GM23338 (cell line): ENCODE measurements around the gene LCE7A. TPM values are rescaled to one million over a fixed set of nuclear protein-coding genes. Genes with fewer than 3 reads are reported as not detected.

Source experiments
- ATAC-seq: fragments of 200-7000 bp; cut with Tn5 transposase; 3 replicates; pipeline ENCODE4 v1.9.1; 2020
- DNase-seq: peaks from one replicate; pipeline ENCODE4 v3.0.0-alpha.2; 2015; ENCODE audit warnings: low spot score
- H2AFZ ChIP-seq: fragments of 200-600 bp; sonication (generic); 2 replicates; pipeline ENCODE4 v1.8.0; 2016; ENCODE audit warnings: antibody characterized with exemption, mild to moderate bottlenecking, moderate library complexity
- H3F3A ChIP-seq: fragments of 200-600 bp; sonication (generic); replicated peaks from 2 replicates; pipeline ENCODE4 v1.8.0; 2017; ENCODE audit warnings: antibody characterized with exemption, mixed run types, low read depth
- H3K27ac ChIP-seq: fragments of 200-600 bp; sonication (generic); 2 replicates; pipeline ENCODE4 v1.6.1; 2016; ENCODE audit warnings: low read depth
- H3K27me3 ChIP-seq: fragments of 200-600 bp; sonication (generic); 2 replicates; pipeline ENCODE4 v1.8.0; 2016; ENCODE audit warnings: mild to moderate bottlenecking, mixed run types, moderate library complexity; ENCODE audit not compliant: insufficient read depth
- H3K36me3 ChIP-seq: fragments of 200-600 bp; sonication (generic); 2 replicates; pipeline ENCODE4 v1.8.0; 2016; ENCODE audit warnings: mild to moderate bottlenecking; ENCODE audit not compliant: insufficient read depth
- H3K4me1 ChIP-seq: fragments of 200-600 bp; sonication (generic); 2 replicates; pipeline ENCODE4 v1.8.0; 2016; ENCODE audit warnings: mild to moderate bottlenecking, moderate library complexity; ENCODE audit not compliant: insufficient read depth
- H3K4me2 ChIP-seq: fragments of 200-600 bp; sonication (generic); 2 replicates; pipeline ENCODE4 v1.7.1; 2017; ENCODE audit warnings: mixed run types
- H3K4me3 ChIP-seq: fragments of 200-600 bp; sonication (generic); 2 replicates; pipeline ENCODE4 v1.6.1; 2016; ENCODE audit warnings: mixed run types
- H3K79me2 ChIP-seq: fragments of 200-600 bp; sonication (generic); replicated peaks from 2 replicates; pipeline ENCODE4 v1.8.0; 2017; ENCODE audit warnings: mild to moderate bottlenecking; ENCODE audit not compliant: insufficient read depth
- H3K9me2 ChIP-seq: fragments of 200-600 bp; sonication (generic); 2 replicates; pipeline ENCODE4 v1.8.0; 2017; ENCODE audit not compliant: insufficient read depth
- H4K20me1 ChIP-seq: fragments of 200-600 bp; sonication (generic); replicated peaks from 2 replicates; pipeline ENCODE4 v1.8.0; 2017; ENCODE audit warnings: mild to moderate bottlenecking; ENCODE audit not compliant: insufficient read depth
- H3K27ac Mint-ChIP-seq: 2 replicates; pipeline ENCODE4 v1.8.0; 2020; ENCODE audit warnings: inconsistent platforms, mild to moderate bottlenecking, moderate library complexity, mixed read lengths
- H3K27me3 Mint-ChIP-seq: 3 replicates; pipeline ENCODE4 v1.8.0; 2022; ENCODE audit warnings: low read depth, mild to moderate bottlenecking, moderate library complexity, mixed read lengths, inconsistent platforms; ENCODE audit not compliant: insufficient read depth, poor library complexity
- H3K36me3 Mint-ChIP-seq: 3 replicates; pipeline ENCODE4 v1.8.0; 2021; ENCODE audit warnings: low read depth, mild to moderate bottlenecking, inconsistent platforms, moderate library complexity, mixed read lengths
- H3K4me1 Mint-ChIP-seq: 3 replicates; pipeline ENCODE4 v1.8.0; 2020; ENCODE audit warnings: mild to moderate bottlenecking, inconsistent platforms, mixed read lengths
- H3K4me3 Mint-ChIP-seq: 3 replicates; pipeline ENCODE4 v1.8.0; 2021; ENCODE audit warnings: moderate library complexity, mild to moderate bottlenecking, inconsistent platforms, mixed read lengths
- H3K9me3 Mint-ChIP-seq: 3 replicates; pipeline ENCODE4 v1.8.0; 2020; ENCODE audit warnings: moderate library complexity, mild to moderate bottlenecking, inconsistent platforms, mixed read lengths
- CREB1 ChIP-seq: fragments of 250-450 bp; sonication (Bioruptor Pico); IDR thresholded peaks from 2 replicates; pipeline ENCODE4 v1.5.0; 2020; ENCODE audit warnings: low read depth, mild to moderate bottlenecking, moderate library complexity
- ETS1 ChIP-seq: IDR thresholded peaks from 2 replicates; pipeline ENCODE4 v1.6.1; 2016; ENCODE audit warnings: antibody characterized with exemption
- EZH2 ChIP-seq: fragments of 200-600 bp; sonication (generic); IDR thresholded peaks from one replicate; pipeline ENCODE4 v1.8.0; 2017; ENCODE audit warnings: antibody characterized with exemption, mild to moderate bottlenecking, low read depth; ENCODE audit not compliant: unreplicated experiment
- EZH2phosphoT487 ChIP-seq: fragments of 200-600 bp; sonication (generic); IDR thresholded peaks from one replicate; pipeline ENCODE4 v1.8.1; 2018; ENCODE audit warnings: antibody characterized with exemption; ENCODE audit not compliant: unreplicated experiment
- JUNB ChIP-seq: IDR thresholded peaks from one replicate; pipeline ENCODE4 v1.6.1; 2016; ENCODE audit warnings: antibody characterized with exemption; ENCODE audit not compliant: unreplicated experiment
- NANOG ChIP-seq: IDR thresholded peaks from 2 replicates; pipeline ENCODE4 v1.6.1; 2016; ENCODE audit warnings: antibody characterized with exemption, borderline replicate concordance
- POLR2AphosphoS5 ChIP-seq: IDR thresholded peaks from 2 replicates; pipeline ENCODE4 v1.6.1; 2016; ENCODE audit warnings: antibody characterized with exemption, low read depth
- STAT1 ChIP-seq: IDR thresholded peaks from one replicate; pipeline ENCODE4 v1.6.1; 2016; ENCODE audit warnings: antibody characterized with exemption; ENCODE audit not compliant: unreplicated experiment
- polyA plus RNA-seq: library from polyadenylated mRNA; unstranded; fragments of >200 nt; fragmentation: Nextera tagmentation; extraction: Ambion mirVana; gene quantifications from 2 replicates; pipeline ENCODE4 v1.2.1, GENCODE V29; 2016
- total RNA-seq: library from RNA; depleted of rRNA; stranded (reverse); fragments of >200 nt; shearing (Covaris generic); gene quantifications from 2 replicates; pipeline ENCODE4 v1.2.3, GENCODE V29; 2014
- TF ChIP-seq, protein P1 (sequence below), 2 experiments: fragments of 200-600 bp in 1 of 2; sonication (generic) in 1 of 2; conservative IDR thresholded peaks; 2 replicates each; pipeline versions ENCODE4 v1.5.1 to v1.6.1; 2016 to 2017; ENCODE audit warnings: antibody characterized with exemption in 2 of 2, low read depth in 2 of 2, mild to moderate bottlenecking in 2 of 2, moderate library complexity in 1 of 2
- TF ChIP-seq, protein P2 (sequence below): fragments of 250-450 bp; sonication (Bioruptor Pico); IDR thresholded peaks from 2 replicates; pipeline ENCODE4 v1.5.0; 2020; ENCODE audit warnings: mild to moderate bottlenecking, moderate library complexity

Gene LCE7A
- total and polyA plus RNA-seq, 2 experiments from 2014 or later, result not detected

GRCh38 chr1:152901631-152902030 lies 41.8 kb downstream of the LCE7A start:
- H3K4me1 Mint-ChIP-seq, result peaks cover 2% of the 10 kb centered on the region; the same call in 1 of the 3 replicates
- Histone ChIP-seq H3K27me3 (no peaks in the 10 kb centered on the region), H3K79me2 (no peaks in the 10 kb centered on the region), H3K9me2 (0 out of 2 replicates have a peak, but pooled peaks cover 5% of the 10 kb centered on the region), H2AFZ (no peak overlapping the region), H3K36me3 (no peaks in the 10 kb centered on the region), H4K20me1 (no peaks in the 10 kb centered on the region), H3F3A (no peaks in the 10 kb centered on the region), H3K4me3 (no peak overlapping the region), H3K4me1 (no peaks in the 10 kb centered on the region), H3K4me2 (no peak overlapping the region), H3K27ac (no peak overlapping the region)
- TF ChIP-seq, protein P1, sequence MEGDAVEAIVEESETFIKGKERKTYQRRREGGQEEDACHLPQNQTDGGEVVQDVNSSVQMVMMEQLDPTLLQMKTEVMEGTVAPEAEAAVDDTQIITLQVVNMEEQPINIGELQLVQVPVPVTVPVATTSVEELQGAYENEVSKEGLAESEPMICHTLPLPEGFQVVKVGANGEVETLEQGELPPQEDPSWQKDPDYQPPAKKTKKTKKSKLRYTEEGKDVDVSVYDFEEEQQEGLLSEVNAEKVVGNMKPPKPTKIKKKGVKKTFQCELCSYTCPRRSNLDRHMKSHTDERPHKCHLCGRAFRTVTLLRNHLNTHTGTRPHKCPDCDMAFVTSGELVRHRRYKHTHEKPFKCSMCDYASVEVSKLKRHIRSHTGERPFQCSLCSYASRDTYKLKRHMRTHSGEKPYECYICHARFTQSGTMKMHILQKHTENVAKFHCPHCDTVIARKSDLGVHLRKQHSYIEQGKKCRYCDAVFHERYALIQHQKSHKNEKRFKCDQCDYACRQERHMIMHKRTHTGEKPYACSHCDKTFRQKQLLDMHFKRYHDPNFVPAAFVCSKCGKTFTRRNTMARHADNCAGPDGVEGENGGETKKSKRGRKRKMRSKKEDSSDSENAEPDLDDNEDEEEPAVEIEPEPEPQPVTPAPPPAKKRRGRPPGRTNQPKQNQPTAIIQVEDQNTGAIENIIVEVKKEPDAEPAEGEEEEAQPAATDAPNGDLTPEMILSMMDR (conservative IDR thresholded peaks at IDR 0.05; ENCODE audit: low read depth in 2 of 2), result no peak
- TF ChIP-seq STAT1, result no peak
- TF ChIP-seq POLR2AphosphoS5, result no peak
- TF ChIP-seq EZH2, result no peak
- DNase-seq, result no peak
- H3K27ac Mint-ChIP-seq, result no peak overlapping the region
- no peaks in the 10 kb centered on the region for H3K9me3 Mint-ChIP-seq
- no peak for ATAC-seq
- H3K27me3 Mint-ChIP-seq, result no peaks in the 10 kb centered on the region
- H3K4me3 Mint-ChIP-seq, result no peak overlapping the region
- H3K36me3 Mint-ChIP-seq, result no peaks in the 10 kb centered on the region

DNA sequence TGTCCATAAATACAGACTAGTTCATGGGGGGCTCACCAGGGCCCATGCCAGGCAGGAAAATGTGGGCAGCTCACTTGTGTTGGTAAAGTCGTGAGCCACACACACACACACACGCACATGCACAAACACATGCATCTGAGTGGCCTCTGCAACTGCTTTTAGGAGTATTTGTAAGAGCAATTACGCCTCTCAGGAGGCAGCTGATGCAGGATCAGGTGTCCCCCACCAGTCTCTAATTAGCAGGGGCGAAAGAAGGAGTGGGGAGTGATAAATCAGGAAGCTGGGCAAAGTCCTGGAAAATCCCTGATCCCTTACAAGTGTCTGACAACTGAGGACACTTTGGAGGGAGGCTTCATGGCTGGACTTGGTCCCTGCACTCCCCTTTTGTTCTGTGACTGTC lies 42.8 kb downstream of the LCE7A start:
- Mint-ChIP-seq H3K27me3 (no peaks in the 10 kb centered on the region), H3K27ac (no peak overlapping the region), H3K9me3 (no peaks in the 10 kb centered on the region), H3K4me1 (no peaks in the 10 kb centered on the region), H3K36me3 (no peaks in the 10 kb centered on the region), H3K4me3 (no peak overlapping the region)
- no peaks in the 10 kb centered on the region for H3K36me3 ChIP-seq
- H4K20me1 ChIP-seq, result no peaks in the 10 kb centered on the region
- H3K4me1 ChIP-seq, result no peaks in the 10 kb centered on the region
- H3F3A ChIP-seq, result no peaks in the 10 kb centered on the region
- 0 out of 2 replicates have a peak, but pooled peaks cover 5% of the 10 kb centered on the region for H3K9me2 ChIP-seq
- ATAC-seq (no peak), DNase-seq (no peak)
- H3K4me2 ChIP-seq, result no peak overlapping the region
- H3K4me3 ChIP-seq, result no peak overlapping the region
- H2AFZ ChIP-seq, result no peak overlapping the region
- H3K27ac ChIP-seq, result no peak overlapping the region
- no peaks in the 10 kb centered on the region for H3K27me3 ChIP-seq
- H3K79me2 ChIP-seq, result no peaks in the 10 kb centered on the region
- TF ChIP-seq NANOG (no peak), STAT1 (no peak), CREB1 (no peak), ETS1 (no peak), EZH2phosphoT487 (no peak), EZH2 (no peak), JUNB (no peak), POLR2AphosphoS5 (no peak)
- TF ChIP-seq, protein P1 (conservative IDR thresholded peaks at IDR 0.05; ENCODE audit: low read depth in 2 of 2), result no peak
- TF ChIP-seq, protein P2, sequence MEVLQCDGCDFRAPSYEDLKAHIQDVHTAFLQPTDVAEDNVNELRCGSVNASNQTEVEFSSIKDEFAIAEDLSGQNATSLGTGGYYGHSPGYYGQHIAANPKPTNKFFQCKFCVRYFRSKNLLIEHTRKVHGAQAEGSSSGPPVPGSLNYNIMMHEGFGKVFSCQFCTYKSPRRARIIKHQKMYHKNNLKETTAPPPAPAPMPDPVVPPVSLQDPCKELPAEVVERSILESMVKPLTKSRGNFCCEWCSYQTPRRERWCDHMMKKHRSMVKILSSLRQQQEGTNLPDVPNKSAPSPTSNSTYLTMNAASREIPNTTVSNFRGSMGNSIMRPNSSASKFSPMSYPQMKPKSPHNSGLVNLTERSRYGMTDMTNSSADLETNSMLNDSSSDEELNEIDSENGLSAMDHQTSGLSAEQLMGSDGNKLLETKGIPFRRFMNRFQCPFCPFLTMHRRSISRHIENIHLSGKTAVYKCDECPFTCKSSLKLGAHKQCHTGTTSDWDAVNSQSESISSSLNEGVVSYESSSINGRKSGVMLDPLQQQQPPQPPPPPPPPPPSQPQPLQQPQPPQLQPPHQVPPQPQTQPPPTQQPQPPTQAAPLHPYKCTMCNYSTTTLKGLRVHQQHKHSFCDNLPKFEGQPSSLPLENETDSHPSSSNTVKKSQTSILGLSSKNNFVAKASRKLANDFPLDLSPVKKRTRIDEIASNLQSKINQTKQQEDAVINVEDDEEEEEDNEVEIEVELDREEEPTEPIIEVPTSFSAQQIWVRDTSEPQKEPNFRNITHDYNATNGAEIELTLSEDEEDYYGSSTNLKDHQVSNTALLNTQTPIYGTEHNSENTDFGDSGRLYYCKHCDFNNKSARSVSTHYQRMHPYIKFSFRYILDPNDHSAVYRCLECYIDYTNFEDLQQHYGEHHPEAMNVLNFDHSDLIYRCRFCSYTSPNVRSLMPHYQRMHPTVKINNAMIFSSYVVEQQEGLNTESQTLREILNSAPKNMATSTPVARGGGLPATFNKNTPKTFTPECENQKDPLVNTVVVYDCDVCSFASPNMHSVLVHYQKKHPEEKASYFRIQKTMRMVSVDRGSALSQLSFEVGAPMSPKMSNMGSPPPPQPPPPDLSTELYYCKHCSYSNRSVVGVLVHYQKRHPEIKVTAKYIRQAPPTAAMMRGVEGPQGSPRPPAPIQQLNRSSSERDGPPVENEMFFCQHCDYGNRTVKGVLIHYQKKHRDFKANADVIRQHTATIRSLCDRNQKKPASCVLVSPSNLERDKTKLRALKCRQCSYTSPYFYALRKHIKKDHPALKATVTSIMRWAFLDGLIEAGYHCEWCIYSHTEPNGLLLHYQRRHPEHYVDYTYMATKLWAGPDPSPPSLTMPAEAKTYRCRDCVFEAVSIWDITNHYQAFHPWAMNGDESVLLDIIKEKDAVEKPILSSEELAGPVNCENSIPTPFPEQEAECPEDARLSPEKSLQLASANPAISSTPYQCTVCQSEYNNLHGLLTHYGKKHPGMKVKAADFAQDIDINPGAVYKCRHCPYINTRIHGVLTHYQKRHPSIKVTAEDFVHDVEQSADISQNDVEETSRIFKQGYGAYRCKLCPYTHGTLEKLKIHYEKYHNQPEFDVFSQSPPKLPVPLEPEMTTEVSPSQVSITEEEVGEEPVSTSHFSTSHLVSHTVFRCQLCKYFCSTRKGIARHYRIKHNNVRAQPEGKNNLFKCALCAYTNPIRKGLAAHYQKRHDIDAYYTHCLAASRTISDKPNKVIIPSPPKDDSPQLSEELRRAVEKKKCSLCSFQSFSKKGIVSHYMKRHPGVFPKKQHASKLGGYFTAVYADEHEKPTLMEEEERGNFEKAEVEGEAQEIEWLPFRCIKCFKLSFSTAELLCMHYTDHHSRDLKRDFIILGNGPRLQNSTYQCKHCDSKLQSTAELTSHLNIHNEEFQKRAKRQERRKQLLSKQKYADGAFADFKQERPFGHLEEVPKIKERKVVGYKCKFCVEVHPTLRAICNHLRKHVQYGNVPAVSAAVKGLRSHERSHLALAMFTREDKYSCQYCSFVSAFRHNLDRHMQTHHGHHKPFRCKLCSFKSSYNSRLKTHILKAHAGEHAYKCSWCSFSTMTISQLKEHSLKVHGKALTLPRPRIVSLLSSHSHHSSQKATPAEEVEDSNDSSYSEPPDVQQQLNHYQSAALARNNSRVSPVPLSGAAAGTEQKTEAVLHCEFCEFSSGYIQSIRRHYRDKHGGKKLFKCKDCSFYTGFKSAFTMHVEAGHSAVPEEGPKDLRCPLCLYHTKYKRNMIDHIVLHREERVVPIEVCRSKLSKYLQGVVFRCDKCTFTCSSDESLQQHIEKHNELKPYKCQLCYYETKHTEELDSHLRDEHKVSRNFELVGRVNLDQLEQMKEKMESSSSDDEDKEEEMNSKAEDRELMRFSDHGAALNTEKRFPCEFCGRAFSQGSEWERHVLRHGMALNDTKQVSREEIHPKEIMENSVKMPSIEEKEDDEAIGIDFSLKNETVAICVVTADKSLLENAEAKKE (CRISPR knock-in tag), result no peak
